Mesothelial cell of epicardium (in vitro differentiated cells): ENCODE measurements around the gene OMP. TPM values are rescaled to one million over a fixed set of nuclear protein-coding genes. Genes with fewer than 3 reads are reported as not detected.

Experiments used
- DNase-seq, 2 experiments: peaks; one replicate each; pipeline ENCODE4 v3.0.0; 2021; ENCODE audit warnings: low spot score in 2 of 2; ENCODE audit not compliant: unreplicated experiment in 2 of 2
- H3K27ac Mint-ChIP-seq: 2 replicates; pipeline ENCODE4 v1.8.0; 2021; ENCODE audit warnings: mixed read lengths
- H3K27me3 Mint-ChIP-seq: 2 replicates; pipeline ENCODE4 v1.8.0; 2021; ENCODE audit warnings: low read depth, mixed read lengths
- H3K36me3 Mint-ChIP-seq: 2 replicates; pipeline ENCODE4 v1.8.0; 2021; ENCODE audit warnings: mixed read lengths
- H3K4me1 Mint-ChIP-seq: 2 replicates; pipeline ENCODE4 v1.8.0; 2021; ENCODE audit warnings: mixed read lengths
- H3K4me3 Mint-ChIP-seq: 2 replicates; pipeline ENCODE4 v1.8.0; 2021; ENCODE audit warnings: mild to moderate bottlenecking, moderate library complexity, mixed read lengths
- H3K9me3 Mint-ChIP-seq: 2 replicates; pipeline ENCODE4 v1.8.0; 2021; ENCODE audit warnings: mixed read lengths
- total RNA-seq: library from RNA; stranded (reverse); gene quantifications from 3 replicates; pipeline ENCODE4 v1.2.1, GENCODE V29; 2021
- TF ChIP-seq, protein P1 (sequence below): fragments of 200-600 bp; sonication (generic); IDR thresholded peaks from one replicate; pipeline ENCODE4 v1.5.0; 2021; ENCODE audit warnings: antibody characterized with exemption; ENCODE audit not compliant: unreplicated experiment

The OMP gene
- total RNA-seq, 1 donor from 2014 or later, result 1.5 TPM

DNA sequence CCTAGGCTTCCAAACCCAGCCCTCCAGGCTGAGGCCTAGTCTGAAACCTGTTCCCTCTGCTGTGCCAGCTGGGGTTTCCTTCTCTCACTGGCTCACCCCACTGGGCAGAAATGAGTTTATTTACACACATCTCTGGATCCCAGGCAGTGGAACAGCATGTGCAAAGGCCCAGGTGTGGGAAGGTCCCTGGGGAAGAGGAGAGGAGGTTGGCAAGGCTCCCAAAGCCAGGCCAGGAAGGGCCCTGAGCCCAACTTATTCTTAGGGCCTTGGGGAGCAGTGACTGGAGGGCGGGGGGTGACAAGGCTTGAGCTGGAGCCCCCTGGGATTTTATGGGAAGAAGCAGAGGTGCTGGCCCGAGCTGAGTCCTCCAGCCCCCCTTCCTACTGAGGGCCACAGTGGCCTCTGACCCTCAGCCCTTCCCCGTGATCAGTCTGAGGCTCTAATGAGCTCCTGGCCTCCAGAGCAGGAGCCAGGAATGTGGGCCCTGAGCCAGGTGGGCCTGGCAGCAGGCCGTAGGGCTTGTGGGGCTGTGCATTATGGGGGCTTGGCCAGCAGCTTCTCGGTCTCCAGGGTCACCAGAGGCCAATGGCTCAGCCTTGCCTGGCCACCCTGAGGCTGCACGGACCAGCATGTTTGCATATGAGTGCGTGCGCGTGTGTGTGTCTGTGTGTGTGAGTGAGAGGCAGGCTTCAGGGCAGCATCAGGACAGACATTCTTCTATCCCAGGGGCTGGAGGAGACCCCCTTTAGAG lies 28.3 kb downstream of the OMP start:
- no peaks in the 10 kb centered on the region for H3K27me3 Mint-ChIP-seq
- H3K36me3 Mint-ChIP-seq, result no peaks in the 10 kb centered on the region
- H3K27ac Mint-ChIP-seq, result peak overlapping the region; percentile 48
- H3K4me3 Mint-ChIP-seq, result no peak overlapping the region
- peaks cover 5% of the 10 kb centered on the region for H3K9me3 Mint-ChIP-seq
- TF ChIP-seq, protein P1, sequence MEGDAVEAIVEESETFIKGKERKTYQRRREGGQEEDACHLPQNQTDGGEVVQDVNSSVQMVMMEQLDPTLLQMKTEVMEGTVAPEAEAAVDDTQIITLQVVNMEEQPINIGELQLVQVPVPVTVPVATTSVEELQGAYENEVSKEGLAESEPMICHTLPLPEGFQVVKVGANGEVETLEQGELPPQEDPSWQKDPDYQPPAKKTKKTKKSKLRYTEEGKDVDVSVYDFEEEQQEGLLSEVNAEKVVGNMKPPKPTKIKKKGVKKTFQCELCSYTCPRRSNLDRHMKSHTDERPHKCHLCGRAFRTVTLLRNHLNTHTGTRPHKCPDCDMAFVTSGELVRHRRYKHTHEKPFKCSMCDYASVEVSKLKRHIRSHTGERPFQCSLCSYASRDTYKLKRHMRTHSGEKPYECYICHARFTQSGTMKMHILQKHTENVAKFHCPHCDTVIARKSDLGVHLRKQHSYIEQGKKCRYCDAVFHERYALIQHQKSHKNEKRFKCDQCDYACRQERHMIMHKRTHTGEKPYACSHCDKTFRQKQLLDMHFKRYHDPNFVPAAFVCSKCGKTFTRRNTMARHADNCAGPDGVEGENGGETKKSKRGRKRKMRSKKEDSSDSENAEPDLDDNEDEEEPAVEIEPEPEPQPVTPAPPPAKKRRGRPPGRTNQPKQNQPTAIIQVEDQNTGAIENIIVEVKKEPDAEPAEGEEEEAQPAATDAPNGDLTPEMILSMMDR, result no peak
- H3K4me1 Mint-ChIP-seq, result peaks cover 20% of the 10 kb centered on the region
- no peak for DNase-seq

DNA sequence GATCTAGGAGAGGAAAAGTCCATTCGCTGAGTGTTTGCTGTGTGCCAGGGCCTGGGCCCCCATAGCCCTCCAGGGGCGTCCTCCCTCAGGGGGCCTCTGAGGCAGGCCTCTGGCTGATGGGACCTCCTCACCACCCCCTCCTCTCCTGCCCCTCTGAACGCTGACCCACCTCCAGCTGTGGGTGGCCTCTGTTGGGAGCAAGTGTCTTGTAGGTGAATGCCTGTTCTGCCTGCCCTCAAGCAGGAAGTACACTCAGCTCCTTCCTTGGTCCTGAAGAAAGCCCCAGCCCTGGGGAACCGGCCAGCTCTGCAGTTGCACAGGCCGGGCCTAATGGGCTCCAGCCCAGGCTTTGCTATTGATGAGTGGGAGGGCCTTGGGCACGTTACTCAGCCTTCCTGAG lies 28.9 kb downstream of the OMP start:
- no peak overlapping the region for H3K27ac Mint-ChIP-seq
- DNase-seq, result no peak
- H3K4me1 Mint-ChIP-seq, result peaks cover 14% of the 10 kb centered on the region
- H3K9me3 Mint-ChIP-seq, result peaks cover 5% of the 10 kb centered on the region
- H3K4me3 Mint-ChIP-seq, result no peak overlapping the region
- H3K27me3 Mint-ChIP-seq, result no peaks in the 10 kb centered on the region
- no peaks in the 10 kb centered on the region for H3K36me3 Mint-ChIP-seq
- TF ChIP-seq, protein P1, result no peak

DNA sequence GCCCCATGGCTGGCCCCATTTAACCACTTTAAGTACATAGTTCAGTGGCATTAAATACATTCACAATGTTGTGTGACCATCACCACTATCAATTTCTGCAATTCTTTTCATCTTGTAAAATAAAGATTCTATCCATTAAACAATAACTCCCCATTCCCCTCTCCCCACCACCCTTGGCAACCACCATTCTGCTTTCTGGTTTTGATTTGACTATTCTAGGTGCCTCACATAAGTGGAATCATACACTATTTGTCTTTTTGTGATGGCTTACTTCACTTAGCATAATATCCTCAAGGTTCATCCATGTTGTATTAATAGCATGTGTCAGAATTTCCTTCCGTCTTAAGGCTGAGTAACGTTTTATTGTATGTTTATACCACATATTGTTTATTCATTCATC lies 32.4 kb downstream of the OMP start:
- peaks cover 4% of the 10 kb centered on the region for H3K4me1 Mint-ChIP-seq
- no peaks in the 10 kb centered on the region for H3K27me3 Mint-ChIP-seq
- peaks cover 5% of the 10 kb centered on the region for H3K9me3 Mint-ChIP-seq
- no peak overlapping the region for H3K27ac Mint-ChIP-seq
- no peak overlapping the region for H3K4me3 Mint-ChIP-seq
- H3K36me3 Mint-ChIP-seq, result no peaks in the 10 kb centered on the region
- TF ChIP-seq, protein P1, result no peak
- DNase-seq, result no peak

- H3K4me3 Mint-ChIP-seq, result no peak overlapping the region
- no peak overlapping the region for H3K27ac Mint-ChIP-seq
- H3K9me3 Mint-ChIP-seq, result peaks cover 5% of the 10 kb centered on the region
- TF ChIP-seq, protein P1, result no peak
- H3K4me1 Mint-ChIP-seq, result peaks cover 4% of the 10 kb centered on the region
- no peaks in the 10 kb centered on the region for H3K36me3 Mint-ChIP-seq
- no peak for DNase-seq
- no peaks in the 10 kb centered on the region for H3K27me3 Mint-ChIP-seq
Observed at GRCh38 chr11:77136074-77136473, 33.4 kb downstream of the OMP start.

- TF ChIP-seq, protein P1, result no peak
- no peak overlapping the region for H3K4me3 Mint-ChIP-seq
- no peak overlapping the region for H3K27ac Mint-ChIP-seq
- no peak for DNase-seq
- H3K9me3 Mint-ChIP-seq, result peaks cover 5% of the 10 kb centered on the region
- H3K36me3 Mint-ChIP-seq, result no peaks in the 10 kb centered on the region
- H3K4me1 Mint-ChIP-seq, result peaks cover 2% of the 10 kb centered on the region
- H3K27me3 Mint-ChIP-seq, result no peaks in the 10 kb centered on the region
Observed at GRCh38 chr11:77136784-77137420, 34.3 kb downstream of the OMP start.
